ENCODE results near the gene PEA15. TPM values are rescaled to one million over a fixed set of nuclear protein-coding genes. Genes with fewer than 3 reads are reported as not detected.

Gene PEA15
- total RNA-seq, 2 experiments from 2014 or later = 22.3 to 30.5 TPM

DNA sequence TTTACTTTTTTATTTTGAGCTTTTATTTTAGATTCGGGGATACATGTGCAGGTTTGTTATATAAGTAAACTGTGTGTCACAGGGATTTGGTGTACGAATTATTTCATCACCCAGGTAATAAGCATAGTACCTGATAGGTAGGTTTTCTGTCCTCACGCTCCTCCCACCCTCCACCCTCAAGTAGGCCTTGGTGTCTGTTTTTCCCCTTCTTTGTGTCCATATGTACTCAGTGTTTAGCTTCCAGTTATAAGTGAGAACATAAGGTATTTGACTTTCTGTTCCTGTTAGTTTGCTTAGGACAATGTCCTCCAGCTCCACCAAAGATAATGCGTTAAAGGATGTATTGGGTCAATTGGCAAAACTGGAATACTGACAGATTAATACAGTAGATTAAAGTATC, 48.0 kb upstream of the PEA15 start:
- H3K36me3 ChIP-seq (ENCODE audit: insufficient read depth, low read length) = no peaks in the 10 kb centered on the region
- POLR2A ChIA-PET = interaction anchor here (1.2 kb wide), 1 partner anchor 97 kb away, joined by 3 read pairs; no protein-coding TSS in a partner anchor
- no TSS peak for BruUV-seq (replicated peaks)

DNA sequence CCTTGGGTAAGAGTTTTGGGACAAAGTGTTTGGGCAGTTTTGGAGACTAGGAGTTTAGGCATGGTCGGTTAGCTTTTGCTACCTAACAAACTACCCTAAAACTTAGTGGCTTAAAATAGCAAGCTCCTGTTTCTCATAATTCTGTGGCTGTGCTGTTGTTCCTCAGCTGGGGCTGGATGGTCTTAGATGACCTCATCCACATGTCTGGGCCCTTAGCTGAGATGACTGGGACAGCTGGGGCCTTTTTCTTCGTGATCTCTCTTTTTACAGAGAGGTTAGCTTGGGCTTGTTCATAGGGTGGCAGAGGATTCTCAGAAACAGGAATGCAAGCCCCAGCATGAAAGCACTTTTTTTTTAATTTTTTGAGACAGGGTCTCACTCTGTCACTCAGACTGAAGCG, 47.2 kb upstream of the PEA15 start:
- POLR2A ChIA-PET = interaction anchor here (1.2 kb wide), 1 partner anchor 98 kb away, joined by 3 read pairs; no protein-coding TSS in a partner anchor
- no peaks in the 10 kb centered on the region for H3K79me2 ChIP-seq (ENCODE audit: insufficient read depth, low read depth, low read length)
- no peaks in the 10 kb centered on the region for H3K9me3 ChIP-seq (ENCODE audit: low read length)
- no peaks in the 10 kb centered on the region for H3K4me1 ChIP-seq (ENCODE audit: insufficient read depth, low read length, poor library complexity, severe bottlenecking)
- CTCF ChIA-PET (ENCODE audit: unreplicated experiment) = no interaction called here
- intact Hi-C loops (cut with micrococcal nuclease; ENCODE audit: unreplicated experiment) = no loop called here
- H3K27ac ChIP-seq (ENCODE audit: low read depth, low read length, poor library complexity, severe bottlenecking) = no peak overlapping the region
- DNase-seq (ENCODE audit: low spot score) = no peak
- no peaks in the 10 kb centered on the region for H4K20me1 ChIP-seq (ENCODE audit: insufficient read depth, low read length)
- no peak overlapping the region for H3K4me2 ChIP-seq (ENCODE audit: low read length)
- no peak overlapping the region for H3K4me3 ChIP-seq (ENCODE audit: low read depth, low read length, poor library complexity, severe bottlenecking)
- BruUV-seq (replicated peaks) = no TSS peak
- no peak for TF ChIP-seq EZH2phosphoT487 (IDR thresholded peaks at IDR 0.05; ENCODE audit: borderline replicate concordance, low read depth, low read length)
- TF ChIP-seq, protein P1, sequence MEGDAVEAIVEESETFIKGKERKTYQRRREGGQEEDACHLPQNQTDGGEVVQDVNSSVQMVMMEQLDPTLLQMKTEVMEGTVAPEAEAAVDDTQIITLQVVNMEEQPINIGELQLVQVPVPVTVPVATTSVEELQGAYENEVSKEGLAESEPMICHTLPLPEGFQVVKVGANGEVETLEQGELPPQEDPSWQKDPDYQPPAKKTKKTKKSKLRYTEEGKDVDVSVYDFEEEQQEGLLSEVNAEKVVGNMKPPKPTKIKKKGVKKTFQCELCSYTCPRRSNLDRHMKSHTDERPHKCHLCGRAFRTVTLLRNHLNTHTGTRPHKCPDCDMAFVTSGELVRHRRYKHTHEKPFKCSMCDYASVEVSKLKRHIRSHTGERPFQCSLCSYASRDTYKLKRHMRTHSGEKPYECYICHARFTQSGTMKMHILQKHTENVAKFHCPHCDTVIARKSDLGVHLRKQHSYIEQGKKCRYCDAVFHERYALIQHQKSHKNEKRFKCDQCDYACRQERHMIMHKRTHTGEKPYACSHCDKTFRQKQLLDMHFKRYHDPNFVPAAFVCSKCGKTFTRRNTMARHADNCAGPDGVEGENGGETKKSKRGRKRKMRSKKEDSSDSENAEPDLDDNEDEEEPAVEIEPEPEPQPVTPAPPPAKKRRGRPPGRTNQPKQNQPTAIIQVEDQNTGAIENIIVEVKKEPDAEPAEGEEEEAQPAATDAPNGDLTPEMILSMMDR (conservative IDR thresholded peaks at IDR 0.05; ENCODE audit: low read length) = no peak
- H3K36me3 ChIP-seq (ENCODE audit: insufficient read depth, low read length) = no peaks in the 10 kb centered on the region
- H2AFZ ChIP-seq (ENCODE audit: low read length) = no peak overlapping the region
- H3K9me2 ChIP-seq (ENCODE audit: insufficient read depth, low read length) = no peaks in the 10 kb centered on the region

More for the DNA sequence above, 48.0 kb upstream of the PEA15 start:
- intact Hi-C loops (cut with micrococcal nuclease; ENCODE audit: unreplicated experiment) = no loop called here
- Histone ChIP-seq H3K27ac (ENCODE audit: low read depth, low read length, poor library complexity, severe bottlenecking) (no peak overlapping the region), H2AFZ (ENCODE audit: low read length) (no peak overlapping the region), H3K4me1 (ENCODE audit: insufficient read depth, low read length, poor library complexity, severe bottlenecking) (no peaks in the 10 kb centered on the region), H3K4me3 (ENCODE audit: low read depth, low read length, poor library complexity, severe bottlenecking) (no peak overlapping the region), H3K4me2 (ENCODE audit: low read length) (no peak overlapping the region), H3K9me2 (ENCODE audit: insufficient read depth, low read length) (no peaks in the 10 kb centered on the region), H3K79me2 (ENCODE audit: insufficient read depth, low read depth, low read length) (no peaks in the 10 kb centered on the region), H4K20me1 (ENCODE audit: insufficient read depth, low read length) (no peaks in the 10 kb centered on the region), H3K9me3 (ENCODE audit: low read length) (no peaks in the 10 kb centered on the region)
- TF ChIP-seq, protein P1 (conservative IDR thresholded peaks at IDR 0.05; ENCODE audit: low read length) = no peak
- TF ChIP-seq EZH2phosphoT487 (IDR thresholded peaks at IDR 0.05; ENCODE audit: borderline replicate concordance, low read depth, low read length) = no peak
- CTCF ChIA-PET (ENCODE audit: unreplicated experiment) = no interaction called here
- DNase-seq (ENCODE audit: low spot score) = no peak

DNA sequence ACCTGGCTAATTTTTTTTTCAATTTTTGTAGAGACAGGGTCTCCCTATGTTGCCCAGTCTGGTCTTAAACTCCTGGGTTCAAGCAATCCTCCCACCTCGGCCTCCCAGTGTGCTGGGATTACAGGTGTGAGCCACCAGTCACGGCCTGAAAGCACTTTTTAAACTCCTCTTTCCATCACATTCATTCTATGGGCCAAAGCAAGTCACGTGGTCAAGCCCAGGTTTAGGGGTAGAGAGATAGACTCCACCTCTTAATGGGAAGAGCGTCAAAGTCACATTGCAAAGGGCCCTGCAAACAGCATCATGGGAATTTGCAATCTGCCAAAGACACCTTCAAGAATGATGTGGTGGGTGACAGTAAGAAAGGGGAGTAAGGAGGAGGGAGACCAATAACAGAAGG, 46.6 kb upstream of the PEA15 start:
- H3K9me3 ChIP-seq (ENCODE audit: low read length) = no peaks in the 10 kb centered on the region
- no peaks in the 10 kb centered on the region for H3K4me1 ChIP-seq (ENCODE audit: insufficient read depth, low read length, poor library complexity, severe bottlenecking)
- H3K79me2 ChIP-seq (ENCODE audit: insufficient read depth, low read depth, low read length) = no peaks in the 10 kb centered on the region
- H3K36me3 ChIP-seq (ENCODE audit: insufficient read depth, low read length) = no peaks in the 10 kb centered on the region
- no peak overlapping the region for H3K4me3 ChIP-seq (ENCODE audit: low read depth, low read length, poor library complexity, severe bottlenecking)
- no peak overlapping the region for H2AFZ ChIP-seq (ENCODE audit: low read length)
- BruUV-seq (replicated peaks) = no TSS peak
- CTCF ChIA-PET (ENCODE audit: unreplicated experiment) = no interaction called here
- TF ChIP-seq, protein P1 (conservative IDR thresholded peaks at IDR 0.05; ENCODE audit: low read length) = no peak
- TF ChIP-seq EZH2phosphoT487 (IDR thresholded peaks at IDR 0.05; ENCODE audit: borderline replicate concordance, low read depth, low read length) = no peak
- no peak overlapping the region for H3K27ac ChIP-seq (ENCODE audit: low read depth, low read length, poor library complexity, severe bottlenecking)
- intact Hi-C loops (cut with micrococcal nuclease; ENCODE audit: unreplicated experiment) = no loop called here
- DNase-seq (ENCODE audit: low spot score) = no peak
- H3K9me2 ChIP-seq (ENCODE audit: insufficient read depth, low read length) = no peaks in the 10 kb centered on the region
- POLR2A ChIA-PET = interaction anchor here (0.5 kb wide), 1 partner anchor 222 kb away, joined by 3 read pairs; no protein-coding TSS in a partner anchor
- no peak overlapping the region for H3K4me2 ChIP-seq (ENCODE audit: low read length)
- no peaks in the 10 kb centered on the region for H4K20me1 ChIP-seq (ENCODE audit: insufficient read depth, low read length)
